Skin of body (tissue), 2 donors: ENCODE results near the gene GPX6. TPM values are rescaled to one million over a fixed set of nuclear protein-coding genes. Genes with fewer than 3 reads are reported as not detected.
"Not testable (repeated sequence)": the region's sequence is repeated elsewhere in the genome, so short reads cannot be mapped to it uniquely, and the experiment has no call there.

Experiments used
- DNase-seq: peaks from one replicate; lab custom pipeline; 2025; lab: John Stamatoyannopoulos, UW
- total RNA-seq: library from RNA; depleted of rRNA; stranded (reverse); fragments of >200 nt; gene quantifications from one replicate; pipeline ENCODE4 v1.2.3, GENCODE V29; 2014

The GPX6 gene, protein sequence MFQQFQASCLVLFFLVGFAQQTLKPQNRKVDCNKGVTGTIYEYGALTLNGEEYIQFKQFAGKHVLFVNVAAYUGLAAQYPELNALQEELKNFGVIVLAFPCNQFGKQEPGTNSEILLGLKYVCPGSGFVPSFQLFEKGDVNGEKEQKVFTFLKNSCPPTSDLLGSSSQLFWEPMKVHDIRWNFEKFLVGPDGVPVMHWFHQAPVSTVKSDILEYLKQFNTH
- total RNA-seq = not detected

DNA sequence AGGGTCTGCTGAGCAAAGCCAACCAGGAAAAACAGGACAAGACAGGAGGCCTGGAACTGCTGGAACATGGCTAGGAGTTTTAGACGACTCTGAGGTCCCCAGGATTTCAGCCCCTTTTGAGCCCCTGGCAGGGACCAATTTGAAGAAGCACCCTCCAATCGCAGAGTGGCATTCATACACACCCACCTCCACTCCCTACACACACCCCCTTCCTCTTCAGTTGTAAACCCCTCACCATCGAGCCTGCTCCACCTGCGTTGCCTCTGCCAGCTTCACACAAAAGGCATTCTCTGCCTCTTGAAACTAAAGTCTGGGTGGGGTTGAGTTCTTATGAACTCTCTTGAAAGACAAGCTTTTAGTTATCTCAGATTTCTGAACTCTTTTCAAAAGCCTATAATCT is at the start of gene GPX6:
TSS of gene GPX6 (minus strand) at position 118 of the 400 bp plus-strand sequence. CDS start at position 68, 50 bp downstream.
- DNase-seq = no peak

GRCh38 chr6:28563430-28564095 is 48.0 kb upstream of the GPX6 start:
- no peak for DNase-seq

DNA sequence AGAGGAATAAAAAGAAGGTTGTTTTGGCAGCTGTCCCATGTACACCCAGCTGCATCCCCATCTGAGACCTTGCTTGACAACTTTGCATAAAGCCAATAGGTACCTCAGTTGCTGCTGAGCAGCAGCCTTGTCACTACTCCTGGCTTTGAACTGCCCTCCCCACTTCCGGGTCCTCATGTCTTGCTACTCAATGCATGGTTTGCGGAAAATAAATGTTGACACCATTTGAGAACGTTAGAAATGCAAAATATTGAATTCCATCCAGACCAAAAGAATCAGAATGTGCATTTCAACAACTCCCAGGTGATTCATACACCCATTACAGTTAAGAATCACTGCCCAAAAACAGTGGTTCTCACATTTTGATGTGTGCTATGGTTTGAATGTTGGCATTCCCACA is 43.0 kb upstream of the GPX6 start:
- no peak for DNase-seq

DNA sequence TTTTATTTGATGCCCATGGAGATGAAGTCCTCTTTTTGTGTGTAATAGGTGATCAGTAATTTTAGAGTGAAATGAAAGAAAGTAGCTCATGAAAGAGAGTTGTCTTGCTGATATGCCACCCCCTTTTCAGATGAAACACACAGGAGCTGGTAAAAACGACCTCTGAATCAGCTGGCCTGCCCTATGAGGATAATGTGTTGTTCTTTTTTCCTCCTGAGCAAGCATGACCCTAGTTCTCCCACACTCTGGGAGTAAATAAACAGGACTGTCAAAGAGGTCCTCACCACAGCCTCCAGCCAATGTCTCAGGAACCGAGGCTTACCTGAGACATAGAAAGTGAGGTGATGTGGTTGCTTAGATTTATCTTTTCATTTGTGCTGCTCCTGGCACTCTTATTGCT is 39.5 kb upstream of the GPX6 start:
- DNase-seq = no peak

- DNase-seq = no peak
Observed at GRCh38 chr6:28553986-28554881, 38.6 kb upstream of the GPX6 start.

- no peak for DNase-seq
Observed at GRCh38 chr6:28553384-28553985, 37.9 kb upstream of the GPX6 start.

- no peak for DNase-seq
Observed at GRCh38 chr6:28551891-28552666, 36.5 kb upstream of the GPX6 start.

- not testable (repeated sequence) for DNase-seq
Observed at GRCh38 chr6:28547003-28547402, 31.4 kb upstream of the GPX6 start.

GRCh38 chr6:28545955-28546354 is 30.4 kb upstream of the GPX6 start:
- no peak for DNase-seq

- DNase-seq = peak; percentile 12
Observed at GRCh38 chr6:28543651-28544610, 28.3 kb upstream of the GPX6 start.

GRCh38 chr6:28542440-28543296 is 27.1 kb upstream of the GPX6 start:
- peak; percentile 56 for DNase-seq

GRCh38 chr6:28541996-28542395 is 26.4 kb upstream of the GPX6 start:
- DNase-seq = no peak

DNA sequence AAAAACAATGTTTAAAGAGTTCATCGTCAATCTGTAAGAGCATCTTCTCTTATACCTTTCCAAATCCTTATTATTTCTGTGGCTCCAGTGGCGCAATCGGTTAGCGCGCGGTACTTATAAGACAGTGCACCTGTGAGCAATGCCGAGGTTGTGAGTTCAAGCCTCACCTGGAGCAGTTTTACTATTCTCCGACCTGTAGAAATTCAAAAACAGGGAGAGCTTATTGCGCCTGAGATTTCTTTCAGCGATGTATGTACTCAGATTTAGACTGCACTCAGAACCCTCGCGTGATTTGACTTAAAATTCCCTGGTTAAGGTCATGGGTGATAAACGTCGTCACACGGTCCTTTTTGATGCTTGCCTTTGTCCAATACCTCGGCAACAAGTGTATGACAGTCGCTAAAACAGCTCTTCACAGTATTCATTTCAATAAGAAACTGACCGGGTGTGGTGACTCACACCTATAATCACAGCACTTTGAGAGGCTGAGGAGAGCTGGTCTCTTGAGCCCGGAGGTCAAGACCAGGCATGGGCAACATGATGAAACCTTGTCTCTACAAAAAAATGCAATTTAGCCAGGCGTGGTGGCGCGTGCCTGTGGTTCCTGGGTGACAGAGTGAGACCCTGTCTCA is 22.0 kb upstream of the GPX6 start:
- no peak for DNase-seq

DNA sequence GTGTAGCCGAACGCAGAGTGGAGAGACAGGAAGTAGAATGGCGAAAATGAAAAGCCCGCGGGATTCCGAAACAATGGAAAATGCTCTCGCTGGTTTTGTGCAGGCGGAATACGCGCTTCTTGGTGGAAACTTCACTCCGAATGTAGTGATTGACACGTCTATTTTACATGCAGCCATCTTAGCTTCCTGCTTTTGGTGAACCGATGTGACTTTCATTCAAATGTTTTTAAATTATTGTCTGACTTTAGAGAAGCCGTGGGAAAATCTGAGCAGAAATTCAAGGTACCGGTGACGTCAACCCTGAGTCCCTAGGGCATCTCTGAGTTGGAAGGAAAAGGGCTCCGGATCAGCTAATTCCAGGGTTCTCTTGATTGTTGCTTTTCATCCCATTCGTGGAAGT is 21.5 kb upstream of the GPX6 start:
- peak; percentile 4 for DNase-seq

GRCh38 chr6:28534875-28535274 is 19.3 kb upstream of the GPX6 start:
- no peak for DNase-seq

GRCh38 chr6:28534306-28534705 is 18.7 kb upstream of the GPX6 start:
- DNase-seq = no peak

GRCh38 chr6:28531479-28532128 is 16.0 kb upstream of the GPX6 start:
- DNase-seq = no peak

- no peak for DNase-seq
Observed at GRCh38 chr6:28530777-28531176, 15.2 kb upstream of the GPX6 start.
